Mucosa of stomach (tissue), 1 donor: ENCODE results near the gene CTCF.

Experiments
- H3K27me3 ChIP-seq: one replicate; pipeline ENCODE4 v1.7.0; 2013; ENCODE audit warnings: mild to moderate bottlenecking, low read length; ENCODE audit not compliant: control insufficient read depth, insufficient read depth
- H3K36me3 ChIP-seq: one replicate; pipeline ENCODE4 v1.7.0; 2013; ENCODE audit warnings: low read length; ENCODE audit not compliant: control insufficient read depth, insufficient read depth
- H3K4me1 ChIP-seq: one replicate; pipeline ENCODE4 v1.7.0; 2013; ENCODE audit warnings: mild to moderate bottlenecking, low read length; ENCODE audit not compliant: control insufficient read depth, insufficient read depth
- H3K4me3 ChIP-seq: one replicate; pipeline ENCODE4 v1.7.0; 2013; ENCODE audit warnings: low read length
- H3K9ac ChIP-seq: one replicate; pipeline ENCODE4 v1.7.0; 2013; ENCODE audit warnings: mild to moderate bottlenecking, low read length, moderate library complexity
- H3K9me3 ChIP-seq: one replicate; pipeline ENCODE4 v1.7.0; 2013; ENCODE audit warnings: mild to moderate bottlenecking, low read length, moderate library complexity; ENCODE audit not compliant: control insufficient read depth
- donor health status: Pancreatic carcinoma.

Gene CTCF

GRCh38 chr16:67659675-67660563 is 97.6 kb downstream of the CTCF start, which contains the start of gene ACD:
Gene ACD (minus strand): TSS chr16:67660260. CDS start chr16:67660220, 40 bp downstream.
- no peaks in the 10 kb centered on the region for H3K9me3 ChIP-seq
- peaks cover 15% of the 10 kb centered on the region for H3K4me1 ChIP-seq
- H3K36me3 ChIP-seq = no peaks in the 10 kb centered on the region
- H3K27me3 ChIP-seq = peaks cover 10% of the 10 kb centered on the region
- H3K9ac ChIP-seq = peak within 1 kb of the TSS; percentile 72
- H3K4me3 ChIP-seq = peak within 1 kb of the TSS; percentile 78

DNA sequence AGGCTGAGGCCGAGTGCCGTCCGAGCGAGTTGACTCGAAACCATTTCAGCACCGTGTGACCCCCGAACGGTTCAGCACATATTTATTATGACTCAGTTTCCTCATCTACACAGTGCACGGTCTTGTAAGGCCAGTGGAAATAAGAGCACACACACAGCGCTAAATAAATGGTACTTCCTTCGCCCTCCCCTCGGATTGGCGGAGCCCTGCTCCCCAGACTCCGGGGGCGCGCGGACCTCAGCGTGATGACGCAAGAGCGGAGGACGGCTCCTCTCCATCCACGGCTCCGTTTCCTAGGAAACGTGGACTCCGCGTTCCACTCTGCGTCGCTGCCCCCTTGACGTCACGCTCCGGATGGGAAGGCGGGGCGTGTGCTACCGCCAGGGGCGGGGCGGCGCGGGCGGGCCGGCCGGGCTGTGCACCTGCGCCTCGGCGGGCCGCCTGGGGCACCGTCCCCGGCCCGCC is 98.3 kb downstream of the CTCF start, which contains the start of gene PARD6A:
Gene PARD6A (plus strand): TSS at position 397 of the 465 bp plus-strand sequence. CDS start 79 bp downstream, outside the sequence.
- peak within 1 kb of the TSS; percentile 72 for H3K9ac ChIP-seq
- peaks cover 5% of the 10 kb centered on the region for H3K27me3 ChIP-seq
- H3K9me3 ChIP-seq = no peaks in the 10 kb centered on the region
- no peaks in the 10 kb centered on the region for H3K36me3 ChIP-seq
- peak within 1 kb of the TSS; percentile 78 for H3K4me3 ChIP-seq
- H3K4me1 ChIP-seq = peaks cover 17% of the 10 kb centered on the region

DNA sequence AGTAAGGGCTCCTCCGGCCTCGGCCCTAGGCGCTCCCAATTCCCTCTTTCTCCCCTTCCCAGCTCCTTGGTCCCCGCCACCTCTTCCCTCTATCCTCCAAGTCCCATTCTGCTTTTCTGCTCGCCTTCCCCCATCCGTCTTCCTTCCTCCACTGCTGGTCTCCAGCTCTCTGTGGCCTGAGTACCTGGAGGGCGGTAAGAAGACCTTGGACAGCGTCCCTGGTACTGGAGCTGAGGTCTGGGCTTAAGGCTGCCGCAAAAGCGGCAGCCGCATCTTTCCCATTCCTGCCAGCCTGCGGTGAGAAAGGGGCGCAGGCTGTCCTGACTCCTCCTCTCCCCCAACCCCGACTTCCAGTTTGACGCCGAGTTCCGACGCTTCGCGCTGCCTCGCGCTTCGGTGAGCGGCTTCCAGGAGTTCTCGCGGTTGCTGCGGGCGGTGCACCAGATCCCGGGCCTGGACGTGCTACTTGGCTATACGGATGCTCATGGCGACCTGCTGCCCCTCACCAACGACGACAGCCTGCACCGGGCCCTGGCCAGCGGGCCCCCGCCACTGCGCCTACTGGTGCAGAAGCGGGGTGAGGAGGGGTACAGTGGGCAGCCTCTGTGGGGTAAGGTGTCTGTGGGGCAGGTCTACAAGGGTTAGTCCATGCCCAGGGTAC is 98.9 kb downstream of the CTCF start:
- peak overlapping the region; percentile 57 for H3K9ac ChIP-seq
- no peaks in the 10 kb centered on the region for H3K9me3 ChIP-seq
- no peaks in the 10 kb centered on the region for H3K27me3 ChIP-seq
- peak overlapping the region; percentile 19 for H3K4me3 ChIP-seq
- no peaks in the 10 kb centered on the region for H3K36me3 ChIP-seq
- H3K4me1 ChIP-seq = peaks cover 22% of the 10 kb centered on the region

DNA sequence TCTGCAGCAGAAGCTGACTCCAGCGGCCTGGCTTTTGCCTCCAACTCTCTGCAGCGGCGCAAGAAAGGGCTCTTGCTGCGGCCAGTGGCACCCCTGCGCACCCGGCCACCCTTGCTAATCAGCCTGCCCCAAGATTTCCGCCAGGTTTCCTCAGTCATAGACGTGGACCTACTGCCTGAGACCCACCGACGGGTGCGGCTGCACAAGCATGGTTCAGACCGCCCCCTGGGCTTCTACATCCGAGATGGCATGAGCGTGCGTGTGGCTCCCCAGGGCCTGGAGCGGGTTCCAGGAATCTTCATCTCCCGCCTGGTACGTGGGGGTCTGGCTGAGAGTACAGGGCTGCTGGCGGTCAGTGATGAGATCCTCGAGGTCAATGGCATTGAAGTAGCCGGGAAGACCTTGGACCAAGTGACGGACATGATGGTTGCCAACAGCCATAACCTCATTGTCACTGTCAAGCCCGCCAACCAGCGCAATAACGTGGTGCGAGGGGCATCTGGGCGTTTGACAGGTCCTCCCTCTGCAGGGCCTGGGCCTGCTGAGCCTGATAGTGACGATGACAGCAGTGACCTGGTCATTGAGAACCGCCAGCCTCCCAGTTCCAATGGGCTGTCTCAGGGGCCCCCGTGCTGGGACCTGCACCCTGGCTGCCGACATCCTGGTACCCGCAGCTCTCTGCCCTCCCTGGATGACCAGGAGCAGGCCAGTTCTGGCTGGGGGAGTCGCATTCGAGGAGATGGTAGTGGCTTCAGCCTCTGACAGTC is 99.7 kb downstream of the CTCF start:
- no peaks in the 10 kb centered on the region for H3K27me3 ChIP-seq
- no peaks in the 10 kb centered on the region for H3K9me3 ChIP-seq
- H3K4me1 ChIP-seq = peaks cover 22% of the 10 kb centered on the region
- H3K4me3 ChIP-seq = no peak overlapping the region
- no peaks in the 10 kb centered on the region for H3K36me3 ChIP-seq
- H3K9ac ChIP-seq = no peak overlapping the region

DNA sequence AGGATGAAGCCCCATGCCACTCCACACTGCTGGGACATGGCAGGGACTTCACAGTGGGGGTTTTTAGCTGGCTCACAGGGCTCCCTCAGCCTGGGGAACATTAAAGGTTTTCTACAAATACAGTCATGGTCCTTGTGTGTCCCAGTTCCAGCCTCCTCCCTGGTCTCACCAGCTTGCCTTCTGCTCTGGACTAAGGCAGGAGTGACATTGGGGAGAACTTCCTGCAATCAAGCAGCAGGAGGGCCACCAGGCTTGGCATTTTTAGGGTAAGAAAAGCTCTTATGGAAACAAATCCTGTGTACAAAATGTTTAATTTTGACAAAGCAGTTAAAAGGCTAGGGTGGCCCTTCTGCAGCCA is 100.3 kb downstream of the CTCF start:
- Histone ChIP-seq H3K27me3 (no peaks in the 10 kb centered on the region), H3K4me1 (peaks cover 27% of the 10 kb centered on the region)

DNA sequence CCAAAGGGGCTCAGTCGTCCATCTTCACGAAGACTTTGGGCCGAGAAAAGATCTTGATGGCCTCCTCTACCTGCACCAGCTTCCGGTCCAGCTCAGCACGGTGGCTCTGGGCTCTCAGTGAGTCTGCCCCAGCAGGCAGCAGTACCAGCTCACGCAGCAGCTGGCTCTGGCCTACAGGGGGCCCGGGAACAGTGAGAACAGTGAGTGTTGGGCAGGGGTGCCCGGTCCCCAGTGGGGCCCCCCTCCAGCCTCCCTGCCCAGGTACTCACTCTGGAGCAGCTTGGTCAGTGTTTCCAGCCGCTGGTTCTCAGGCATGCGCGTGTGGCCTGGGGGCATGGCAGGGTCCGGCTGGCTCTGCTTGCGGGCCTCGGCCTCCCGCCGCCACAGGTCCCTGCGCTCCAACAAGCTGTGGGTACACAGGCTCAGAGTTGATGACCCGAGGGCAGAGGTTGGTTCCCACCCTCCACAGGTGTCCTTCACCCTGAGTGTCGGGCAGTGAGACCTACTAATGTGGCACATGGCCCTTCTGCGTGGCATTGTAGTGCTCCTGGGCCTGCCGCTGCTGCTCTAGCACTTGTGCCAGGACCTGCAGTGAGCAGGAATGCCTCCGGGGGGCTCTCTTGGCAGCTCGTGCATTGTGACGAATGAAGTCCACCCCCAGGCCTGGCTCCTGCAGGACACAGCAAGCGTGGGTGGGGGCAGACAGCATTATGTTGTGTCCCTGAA is 101.0 kb downstream of the CTCF start:
- no peak overlapping the region for H3K4me3 ChIP-seq
- H3K9ac ChIP-seq = no peak overlapping the region
- no peaks in the 10 kb centered on the region for H3K27me3 ChIP-seq
- no peaks in the 10 kb centered on the region for H3K9me3 ChIP-seq
- peaks cover 34% of the 10 kb centered on the region for H3K4me1 ChIP-seq
- no peaks in the 10 kb centered on the region for H3K36me3 ChIP-seq

More for the DNA sequence above, 100.3 kb downstream of the CTCF start:
- H3K9ac ChIP-seq = no peak overlapping the region
- H3K36me3 ChIP-seq = no peaks in the 10 kb centered on the region
- no peaks in the 10 kb centered on the region for H3K9me3 ChIP-seq
- no peak overlapping the region for H3K4me3 ChIP-seq

GRCh38 chr16:67663877-67664222 is 101.5 kb downstream of the CTCF start:
- H3K27me3 ChIP-seq = no peaks in the 10 kb centered on the region
- peaks cover 35% of the 10 kb centered on the region for H3K4me1 ChIP-seq
- H3K9me3 ChIP-seq = no peaks in the 10 kb centered on the region
- H3K4me3 ChIP-seq = no peak overlapping the region
- no peak overlapping the region for H3K9ac ChIP-seq
- no peaks in the 10 kb centered on the region for H3K36me3 ChIP-seq

- no peaks in the 10 kb centered on the region for H3K36me3 ChIP-seq
- H3K4me1 ChIP-seq = peaks cover 32% of the 10 kb centered on the region
- H3K4me3 ChIP-seq = no peak overlapping the region
- H3K9me3 ChIP-seq = no peaks in the 10 kb centered on the region
- H3K9ac ChIP-seq = no peak overlapping the region
- no peaks in the 10 kb centered on the region for H3K27me3 ChIP-seq
Measured at GRCh38 chr16:67664258-67664657, 101.9 kb downstream of the CTCF start.

DNA sequence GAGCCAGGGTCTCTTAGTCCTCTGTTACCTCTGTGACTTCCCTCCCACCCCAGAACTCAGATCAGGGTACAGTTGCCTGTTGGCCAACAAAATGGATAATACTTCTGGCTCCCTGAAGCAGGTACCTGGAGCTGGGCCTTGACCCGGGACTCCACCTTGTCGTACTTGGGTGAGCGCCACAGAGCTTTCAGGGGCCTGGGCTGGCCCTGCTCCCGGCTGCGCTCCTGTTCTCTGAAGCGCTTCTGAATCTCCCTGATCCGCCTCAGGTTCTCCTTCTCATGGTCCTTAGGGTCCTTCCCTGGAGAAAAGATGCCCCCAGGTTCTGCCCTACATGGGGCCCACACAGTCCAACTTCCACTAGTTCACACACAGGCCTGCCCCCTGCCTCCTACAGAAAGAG is 102.5 kb downstream of the CTCF start:
- Histone ChIP-seq H3K9ac (no peak overlapping the region), H3K36me3 (no peaks in the 10 kb centered on the region), H3K27me3 (no peaks in the 10 kb centered on the region), H3K4me3 (no peak overlapping the region), H3K4me1 (peaks cover 27% of the 10 kb centered on the region), H3K9me3 (no peaks in the 10 kb centered on the region)

DNA sequence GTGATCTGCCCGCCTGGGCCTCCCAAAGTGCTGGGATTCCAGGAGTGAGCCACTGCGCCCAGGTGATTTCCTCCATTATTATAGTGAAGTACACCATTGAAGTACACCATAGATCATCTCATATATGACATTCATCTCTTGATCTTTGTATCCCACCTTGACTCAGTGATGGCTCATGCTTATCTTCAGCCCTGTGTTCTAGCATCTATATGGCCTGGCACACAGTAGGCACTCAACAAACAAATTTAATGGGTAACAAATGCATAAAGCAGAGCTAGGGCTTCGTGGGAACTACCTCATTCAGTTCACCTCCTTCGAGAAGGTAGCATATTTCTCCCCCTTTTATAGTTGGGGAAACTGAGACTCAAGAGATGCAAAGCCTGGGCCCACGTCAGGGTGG is 103.3 kb downstream of the CTCF start:
- peak overlapping the region; percentile 61 for H3K4me3 ChIP-seq
- H3K27me3 ChIP-seq = no peaks in the 10 kb centered on the region
- no peaks in the 10 kb centered on the region for H3K9me3 ChIP-seq
- no peak overlapping the region for H3K9ac ChIP-seq
- H3K36me3 ChIP-seq = no peaks in the 10 kb centered on the region
- H3K4me1 ChIP-seq = peaks cover 27% of the 10 kb centered on the region

DNA sequence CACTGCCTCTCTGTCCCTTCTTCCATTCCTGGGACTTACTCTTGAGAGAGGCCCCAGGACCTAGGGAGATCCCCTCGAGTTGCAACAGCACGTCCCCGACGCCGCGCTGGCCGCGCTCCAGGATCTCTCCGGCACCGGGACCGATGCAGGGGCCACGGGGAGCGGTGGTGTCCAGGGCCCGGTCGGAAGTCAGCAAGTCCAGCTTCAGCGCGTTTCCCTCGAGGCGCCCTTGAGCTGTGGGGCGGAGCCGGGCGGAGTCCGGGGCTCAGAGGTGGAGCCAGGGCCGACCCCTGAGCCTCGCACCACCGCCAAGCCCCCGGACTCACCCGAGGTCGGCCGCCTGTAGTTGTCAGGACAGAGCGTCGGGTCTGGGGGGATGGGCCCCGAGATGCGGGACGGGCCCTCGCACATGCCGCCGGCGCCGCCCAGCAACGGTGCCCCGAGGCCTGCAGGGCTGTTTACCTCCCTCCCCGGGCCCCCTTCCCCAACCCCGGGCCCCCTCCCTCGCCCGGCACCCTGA is 103.8 kb downstream of the CTCF start:
- Histone ChIP-seq H3K4me1 (peaks cover 25% of the 10 kb centered on the region), H3K9ac (peak overlapping the region; percentile 52), H3K9me3 (no peaks in the 10 kb centered on the region), H3K36me3 (no peaks in the 10 kb centered on the region), H3K4me3 (peak overlapping the region; percentile 61), H3K27me3 (no peaks in the 10 kb centered on the region)
